ENCODE results near the gene PAN3.

PAN3 gene

DNA sequence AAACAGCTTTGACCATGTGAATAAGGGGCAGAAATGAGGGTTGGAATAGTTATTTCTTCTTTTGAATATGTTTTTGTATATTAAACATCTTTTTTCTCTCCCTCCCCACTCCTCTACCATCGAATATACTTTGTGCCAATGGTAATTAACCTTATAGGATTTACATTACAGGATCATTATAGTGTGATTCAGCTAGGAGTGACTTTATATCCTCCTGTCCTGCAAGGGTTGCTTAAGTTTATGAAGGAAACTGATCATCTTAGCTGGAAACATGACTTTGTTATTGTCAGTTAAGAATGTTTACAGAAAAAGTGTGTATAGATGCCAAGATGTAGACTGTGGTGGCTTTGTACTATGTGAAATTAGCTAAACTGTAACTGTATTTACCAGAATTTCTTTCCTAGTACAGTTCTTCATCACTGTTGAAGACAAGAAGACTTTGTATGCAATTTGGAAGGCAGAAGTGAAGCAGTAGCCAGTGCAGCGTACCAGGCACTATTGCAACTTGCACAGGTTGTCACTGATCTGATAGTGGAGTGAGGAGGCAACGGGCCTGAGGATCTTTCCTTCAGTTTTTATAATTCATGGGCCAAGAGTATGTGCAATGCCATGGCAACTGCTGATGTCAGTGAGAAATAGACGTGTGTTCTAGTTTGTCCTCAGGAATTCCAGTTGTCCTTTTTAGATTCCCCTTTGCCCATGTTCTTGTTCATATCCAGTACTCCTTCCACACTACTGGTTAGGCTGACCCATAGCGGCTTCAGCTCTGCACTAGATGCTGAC is 8.2 kb upstream of the PAN3 start:
- TF ChIP-seq, protein P1, sequence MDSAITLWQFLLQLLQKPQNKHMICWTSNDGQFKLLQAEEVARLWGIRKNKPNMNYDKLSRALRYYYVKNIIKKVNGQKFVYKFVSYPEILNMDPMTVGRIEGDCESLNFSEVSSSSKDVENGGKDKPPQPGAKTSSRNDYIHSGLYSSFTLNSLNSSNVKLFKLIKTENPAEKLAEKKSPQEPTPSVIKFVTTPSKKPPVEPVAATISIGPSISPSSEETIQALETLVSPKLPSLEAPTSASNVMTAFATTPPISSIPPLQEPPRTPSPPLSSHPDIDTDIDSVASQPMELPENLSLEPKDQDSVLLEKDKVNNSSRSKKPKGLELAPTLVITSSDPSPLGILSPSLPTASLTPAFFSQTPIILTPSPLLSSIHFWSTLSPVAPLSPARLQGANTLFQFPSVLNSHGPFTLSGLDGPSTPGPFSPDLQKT (IDR thresholded peaks at IDR 0.05; ENCODE audit: borderline replicate concordance, low read depth, low read length), result no peak
- TF ChIP-seq ZNF138 (tag by site-specific recombination; IDR thresholded peaks at IDR 0.05; ENCODE audit: borderline replicate concordance), result no peak
- no peak for TF ChIP-seq ZNF324 (tag by site-specific recombination; IDR thresholded peaks at IDR 0.05)
- no peak for TF ChIP-seq ZNF24 (tag by site-specific recombination; IDR thresholded peaks at IDR 0.05)
- TF ChIP-seq ZBTB7A (tag by site-specific recombination; IDR thresholded peaks at IDR 0.05; ENCODE audit: low read depth), result no peak
- no peak for TF ChIP-seq ZNF391 (tag by site-specific recombination; IDR thresholded peaks at IDR 0.05; ENCODE audit: borderline replicate concordance, low read depth)
- TF ChIP-seq ZNF10 (tag by site-specific recombination; IDR thresholded peaks at IDR 0.05), result no peak
- TF ChIP-seq KLF8 (tag by site-specific recombination; IDR thresholded peaks at IDR 0.05), result no peak
- no peak for TF ChIP-seq ZNF132 (tag by site-specific recombination; IDR thresholded peaks at IDR 0.05; ENCODE audit: borderline replicate concordance)
- TF ChIP-seq, protein P2, sequence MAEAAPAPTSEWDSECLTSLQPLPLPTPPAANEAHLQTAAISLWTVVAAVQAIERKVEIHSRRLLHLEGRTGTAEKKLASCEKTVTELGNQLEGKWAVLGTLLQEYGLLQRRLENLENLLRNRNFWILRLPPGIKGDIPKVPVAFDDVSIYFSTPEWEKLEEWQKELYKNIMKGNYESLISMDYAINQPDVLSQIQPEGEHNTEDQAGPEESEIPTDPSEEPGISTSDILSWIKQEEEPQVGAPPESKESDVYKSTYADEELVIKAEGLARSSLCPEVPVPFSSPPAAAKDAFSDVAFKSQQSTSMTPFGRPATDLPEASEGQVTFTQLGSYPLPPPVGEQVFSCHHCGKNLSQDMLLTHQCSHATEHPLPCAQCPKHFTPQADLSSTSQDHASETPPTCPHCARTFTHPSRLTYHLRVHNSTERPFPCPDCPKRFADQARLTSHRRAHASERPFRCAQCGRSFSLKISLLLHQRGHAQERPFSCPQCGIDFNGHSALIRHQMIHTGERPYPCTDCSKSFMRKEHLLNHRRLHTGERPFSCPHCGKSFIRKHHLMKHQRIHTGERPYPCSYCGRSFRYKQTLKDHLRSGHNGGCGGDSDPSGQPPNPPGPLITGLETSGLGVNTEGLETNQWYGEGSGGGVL (tag by site-specific recombination; IDR thresholded peaks at IDR 0.05), result no peak
- Histone ChIP-seq H3K4me1 (ENCODE audit: control insufficient read depth, insufficient read depth, low read length) (no peaks in the 10 kb centered on the region), H3K27ac (ENCODE audit: extremely low read depth, low read depth, low read length) (no peak overlapping the region), H3K4me3 (ENCODE audit: low read depth, low read length) (no peak overlapping the region), H3K36me3 (ENCODE audit: control insufficient read depth in 2 of 2, insufficient read depth in 1 of 2, low read length in 2 of 2) (no peaks in the 10 kb centered on the region), H3K9me3 (ENCODE audit: control insufficient read depth, insufficient read depth, low read depth, low read length) (no peaks in the 10 kb centered on the region)
- POLR2A ChIA-PET, result no interaction called here
- CTCF ChIA-PET, result interaction anchor here (0.6 kb wide), 1 partner anchor 1072 kb away, joined by 4 read pairs; no protein-coding TSS in a partner anchor

DNA sequence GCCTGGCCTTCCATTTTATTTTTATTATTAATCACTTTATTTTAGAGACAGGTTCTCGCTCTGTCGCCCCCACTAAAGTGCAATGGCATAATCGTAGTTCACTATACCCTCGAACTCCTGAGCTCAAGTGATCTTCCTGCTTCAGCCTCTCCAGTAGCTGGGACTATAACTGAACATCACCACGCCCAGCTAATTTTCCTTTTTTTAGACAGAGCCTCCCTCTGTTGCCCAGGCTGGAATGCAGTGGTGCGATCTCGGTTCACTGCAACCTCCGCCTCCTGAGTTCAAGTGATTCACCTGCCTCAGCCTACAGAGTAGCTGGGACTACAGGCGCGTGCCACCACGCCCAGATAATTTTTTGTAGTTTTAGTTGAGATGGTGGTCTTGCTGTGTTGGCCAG is 6.7 kb upstream of the PAN3 start:
- CTCF ChIA-PET, result no interaction called here
- H3K9me3 ChIP-seq (ENCODE audit: control insufficient read depth, insufficient read depth, low read depth, low read length), result no peaks in the 10 kb centered on the region
- no peak overlapping the region for H3K4me3 ChIP-seq (ENCODE audit: low read depth, low read length)
- H3K4me1 ChIP-seq (ENCODE audit: control insufficient read depth, insufficient read depth, low read length), result no peaks in the 10 kb centered on the region
- TF ChIP-seq GLI4 (tag by site-specific recombination; IDR thresholded peaks at IDR 0.05) (no peak), ZBTB8A (tag by site-specific recombination; IDR thresholded peaks at IDR 0.05) (no peak), ZNF561 (tag by site-specific recombination; IDR thresholded peaks at IDR 0.05; ENCODE audit: borderline replicate concordance) (no peak)
- TF ChIP-seq, protein P3, sequence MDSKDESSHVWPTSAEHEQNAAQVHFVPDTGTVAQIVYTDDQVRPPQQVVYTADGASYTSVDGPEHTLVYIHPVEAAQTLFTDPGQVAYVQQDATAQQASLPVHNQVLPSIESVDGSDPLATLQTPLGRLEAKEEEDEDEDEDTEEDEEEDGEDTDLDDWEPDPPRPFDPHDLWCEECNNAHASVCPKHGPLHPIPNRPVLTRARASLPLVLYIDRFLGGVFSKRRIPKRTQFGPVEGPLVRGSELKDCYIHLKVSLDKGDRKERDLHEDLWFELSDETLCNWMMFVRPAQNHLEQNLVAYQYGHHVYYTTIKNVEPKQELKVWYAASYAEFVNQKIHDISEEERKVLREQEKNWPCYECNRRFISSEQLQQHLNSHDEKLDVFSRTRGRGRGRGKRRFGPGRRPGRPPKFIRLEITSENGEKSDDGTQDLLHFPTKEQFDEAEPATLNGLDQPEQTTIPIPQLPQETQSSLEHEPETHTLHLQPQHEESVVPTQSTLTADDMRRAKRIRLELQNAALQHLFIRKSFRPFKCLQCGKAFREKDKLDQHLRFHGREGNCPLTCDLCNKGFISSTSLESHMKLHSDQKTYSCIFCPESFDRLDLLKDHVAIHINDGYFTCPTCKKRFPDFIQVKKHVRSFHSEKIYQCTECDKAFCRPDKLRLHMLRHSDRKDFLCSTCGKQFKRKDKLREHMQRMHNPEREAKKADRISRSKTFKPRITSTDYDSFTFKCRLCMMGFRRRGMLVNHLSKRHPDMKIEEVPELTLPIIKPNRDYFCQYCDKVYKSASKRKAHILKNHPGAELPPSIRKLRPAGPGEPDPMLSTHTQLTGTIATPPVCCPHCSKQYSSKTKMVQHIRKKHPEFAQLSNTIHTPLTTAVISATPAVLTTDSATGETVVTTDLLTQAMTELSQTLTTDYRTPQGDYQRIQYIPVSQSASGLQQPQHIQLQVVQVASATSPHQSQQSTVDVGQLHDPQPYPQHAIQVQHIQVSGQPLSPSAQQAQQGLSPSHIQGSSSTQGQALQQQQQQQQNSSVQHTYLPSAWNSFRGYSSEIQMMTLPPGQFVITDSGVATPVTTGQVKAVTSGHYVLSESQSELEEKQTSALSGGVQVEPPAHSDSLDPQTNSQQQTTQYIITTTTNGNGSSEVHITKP (tag by site-specific recombination; IDR thresholded peaks at IDR 0.05), result no peak
- no peak overlapping the region for H3K27ac ChIP-seq (ENCODE audit: extremely low read depth, low read depth, low read length)
- H3K36me3 ChIP-seq (ENCODE audit: control insufficient read depth in 2 of 2, insufficient read depth in 1 of 2, low read length in 2 of 2), result no peaks in the 10 kb centered on the region
- POLR2A ChIA-PET, result no interaction called here

DNA sequence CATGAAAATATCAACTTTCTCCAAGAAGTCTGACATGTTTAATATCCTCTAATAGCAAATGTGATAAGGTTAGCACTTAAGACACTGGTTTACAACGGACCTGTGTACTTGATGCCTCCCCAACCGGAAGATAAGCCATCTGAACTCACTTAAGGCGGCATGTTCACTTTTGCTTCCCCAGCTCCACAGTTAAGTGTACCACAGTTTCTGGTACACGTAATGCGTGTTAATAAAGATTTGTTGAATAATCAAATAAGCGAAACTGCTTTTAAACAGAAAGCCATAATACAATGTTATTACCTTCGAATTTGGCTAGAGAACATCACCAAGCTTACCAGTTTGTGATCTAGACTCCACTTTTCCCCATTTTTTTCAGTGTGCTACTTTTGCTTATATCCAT is 1.4 kb upstream of the PAN3 start:
- CTCF ChIA-PET, result interaction anchor here (0.6 kb wide), 1 partner anchor 77 kb away, joined by 3 read pairs; no protein-coding TSS in a partner anchor
- TF ChIP-seq PRDM1 (tag by site-specific recombination; IDR thresholded peaks at IDR 0.05) (0 out of 2 replicates have a peak, but pooled peaks have one; percentile 5), ZNF837 (tag by site-specific recombination; IDR thresholded peaks at IDR 0.05) (no peak)
- Histone ChIP-seq H3K4me3 (ENCODE audit: low read depth, low read length) (peak overlapping the region; percentile 70), H3K9me3 (ENCODE audit: control insufficient read depth, insufficient read depth, low read depth, low read length) (no peaks in the 10 kb centered on the region), H3K4me1 (ENCODE audit: control insufficient read depth, insufficient read depth, low read length) (peaks cover 2% of the 10 kb centered on the region; the same call in 1 of the 2 replicates), H3K27ac (ENCODE audit: extremely low read depth, low read depth, low read length) (no peak overlapping the region), H3K36me3 (ENCODE audit: control insufficient read depth in 2 of 2, insufficient read depth in 1 of 2, low read length in 2 of 2) (no peaks in the 10 kb centered on the region)
- POLR2A ChIA-PET, result no interaction called here

All from HEK293 (cell line).